Stimulated activated CD4-positive, alpha-beta T cell treated with anti-CD3 and anti-CD28 coated beads, Interleukin-15, amount 100 ng/mL, for 48 hours (primary cell): ENCODE data around the gene VGLL1.

Source experiments
- DNase-seq, 2 donors: peaks; one replicate each; pipeline ENCODE4 v3.0.0-alpha.2; 2020; ENCODE audit warnings: low read depth in 2 of 2

The VGLL1 gene

GRCh38 chrX:136531951-136532350, at the start of gene VGLL1:
VGLL1 (plus strand) TSS chrX:136532215; CDS start chrX:136536021, 3,806 bp downstream.
- DNase-seq, result no peak

- DNase-seq, result no peak
Observed at GRCh38 chrX:136487647-136488046, 44.4 kb upstream of the VGLL1 start, which contains the start of gene BRS3. BRS3 (plus strand) TSS chrX:136487947; CDS start chrX:136488115, 168 bp downstream.

DNA sequence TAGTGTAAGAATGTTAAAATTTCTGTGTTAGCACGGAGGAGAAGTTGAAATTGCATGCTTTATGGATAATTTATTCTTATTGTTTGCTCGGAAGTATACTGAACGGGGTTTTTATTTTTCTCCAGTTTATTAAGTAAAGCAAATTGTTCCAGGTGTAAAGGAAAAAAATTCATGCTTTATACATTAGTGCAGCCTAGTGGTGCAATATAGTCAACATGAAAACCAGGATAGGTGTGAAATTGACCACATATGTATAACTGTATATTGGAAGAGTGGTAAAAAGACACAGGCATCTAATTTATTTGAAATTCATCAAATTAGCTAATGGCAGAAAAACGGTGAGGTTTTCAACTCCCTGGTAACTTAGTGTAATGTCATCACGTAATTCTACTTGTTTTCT, 43.3 kb upstream of the VGLL1 start:
- no peak for DNase-seq

DNA sequence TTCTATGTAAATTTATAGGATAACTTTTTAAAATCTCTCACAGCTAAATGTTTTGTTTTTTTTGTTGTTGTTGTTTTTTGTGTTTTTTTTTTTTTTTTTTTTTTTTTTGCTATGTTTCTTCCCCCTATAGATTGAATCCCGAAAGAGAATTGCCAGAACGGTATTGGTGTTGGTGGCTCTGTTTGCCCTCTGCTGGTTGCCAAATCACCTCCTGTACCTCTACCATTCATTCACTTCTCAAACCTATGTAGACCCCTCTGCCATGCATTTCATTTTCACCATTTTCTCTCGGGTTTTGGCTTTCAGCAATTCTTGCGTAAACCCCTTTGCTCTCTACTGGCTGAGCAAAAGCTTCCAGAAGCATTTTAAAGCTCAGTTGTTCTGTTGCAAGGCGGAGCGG, 40.2 kb upstream of the VGLL1 start:
- no peak for DNase-seq

DNA sequence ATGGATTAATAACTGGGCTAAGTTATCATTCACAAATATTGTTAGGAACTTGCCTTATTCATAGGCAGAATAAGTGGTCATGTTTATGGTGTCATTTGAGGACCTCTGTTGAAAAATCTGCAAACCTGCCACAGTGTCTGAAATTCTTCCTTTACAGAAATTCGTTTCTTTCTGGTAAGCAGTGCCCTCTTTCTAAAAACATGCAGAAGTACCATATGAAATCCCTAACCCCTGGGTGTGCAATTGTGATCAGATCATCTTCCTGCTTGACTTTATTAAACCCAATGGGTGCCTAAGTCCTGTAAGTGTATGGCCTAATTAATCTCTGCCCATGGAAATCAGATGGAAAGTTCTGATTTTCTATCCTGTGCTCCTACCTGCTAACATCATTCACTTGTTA, 39.0 kb upstream of the VGLL1 start:
- DNase-seq, result no peak

GRCh38 chrX:136495043-136495442, 37.0 kb upstream of the VGLL1 start:
- DNase-seq, result no peak

DNA sequence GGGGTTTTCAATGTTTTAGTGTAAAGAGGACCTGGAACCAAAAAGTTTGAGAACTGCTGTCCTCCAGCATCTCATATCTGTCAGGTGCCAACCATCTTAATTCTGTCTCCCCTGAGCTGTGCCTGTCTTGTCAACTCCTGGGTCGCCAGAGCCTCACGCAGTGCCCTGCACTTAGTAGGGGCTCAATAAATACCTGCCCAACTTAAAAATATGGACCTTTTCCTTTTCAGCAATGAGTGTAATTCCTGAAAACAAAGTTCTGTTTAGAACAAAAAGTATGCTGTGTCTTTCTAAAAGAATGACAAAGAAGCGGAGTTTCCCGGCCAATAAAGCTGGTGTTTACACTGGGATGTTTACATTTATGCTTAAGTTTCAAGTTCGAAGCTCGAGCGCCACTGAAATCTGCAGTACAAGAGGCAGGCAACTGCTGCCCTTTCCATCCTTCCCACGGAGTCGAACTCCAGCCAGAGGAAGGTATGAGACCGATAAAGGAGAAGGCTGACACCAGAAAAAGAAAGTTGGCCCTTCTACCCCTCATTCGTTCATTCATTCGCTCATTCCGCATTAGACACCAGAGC, 35.7 kb upstream of the VGLL1 start:
- DNase-seq, result no peak

- peak; percentile 76 to 80 for DNase-seq
Observed at GRCh38 chrX:136496764-136497555, 35.1 kb upstream of the VGLL1 start.

- DNase-seq, result no peak
Observed at GRCh38 chrX:136497556-136498052, 34.4 kb upstream of the VGLL1 start, which contains the start of gene HTATSF1. HTATSF1 (plus strand) TSS chrX:136497592; CDS start chrX:136497685, 93 bp downstream.

- no peak for DNase-seq
Observed at GRCh38 chrX:136519069-136519468, 12.9 kb upstream of the VGLL1 start.

DNA sequence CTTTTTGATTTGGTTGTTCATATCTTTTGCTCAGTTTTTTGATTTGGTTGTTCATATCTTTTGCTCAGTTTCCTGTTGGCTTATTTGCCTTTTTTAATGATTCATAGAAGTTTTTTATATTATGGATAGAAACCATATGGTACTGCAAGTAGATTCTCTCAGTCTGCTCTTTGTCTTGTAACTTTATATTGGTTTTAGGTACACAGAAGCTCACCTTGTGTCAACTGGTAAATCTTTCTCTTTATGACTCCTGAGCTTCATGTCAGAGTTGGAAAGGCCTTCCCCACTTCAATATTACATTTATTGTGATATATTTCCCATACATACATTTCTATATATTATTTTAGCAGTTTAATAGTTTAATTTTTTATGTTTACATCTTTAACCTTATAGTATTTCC, 8.2 kb upstream of the VGLL1 start:
- no peak for DNase-seq

DNA sequence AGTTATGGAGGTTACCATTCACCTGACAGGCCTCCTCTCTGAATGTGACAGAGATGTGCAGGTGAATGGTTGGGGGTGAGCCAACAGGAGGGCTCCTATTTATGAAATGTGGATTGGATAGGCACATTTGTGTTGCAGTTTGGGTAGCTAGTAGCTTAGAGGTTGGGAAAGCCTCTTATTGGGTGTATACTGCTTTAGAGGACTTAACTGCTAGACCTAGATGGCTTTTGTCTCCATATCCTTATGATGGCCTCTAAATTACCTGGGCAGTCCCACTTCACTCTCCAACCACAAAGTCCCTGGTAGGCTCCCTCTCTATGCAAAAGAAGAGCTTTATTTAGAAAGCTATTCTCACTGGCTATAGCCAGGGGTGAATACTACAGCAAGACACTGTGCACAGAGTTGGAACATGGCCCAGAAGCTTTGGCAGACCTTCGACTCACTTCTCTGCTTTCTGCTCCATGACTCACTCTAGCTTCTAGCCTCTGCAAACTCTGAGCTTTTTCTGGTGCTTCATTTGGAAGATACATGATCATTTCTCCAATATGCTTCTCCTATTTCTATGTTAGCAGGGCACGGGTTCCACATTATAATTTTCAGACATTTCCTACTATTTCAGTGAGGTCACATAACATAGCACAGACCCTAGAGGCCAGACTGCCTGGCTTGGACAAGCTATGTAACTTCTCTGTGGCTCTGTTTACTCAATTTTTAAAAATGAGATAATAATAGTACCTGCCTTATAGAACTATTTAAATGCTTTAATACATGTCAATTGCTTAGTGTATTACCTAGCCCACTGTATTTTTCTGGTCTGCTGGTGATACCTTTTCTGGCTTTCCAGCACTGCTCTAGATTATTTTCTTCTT, 6.0 kb upstream of the VGLL1 start:
- peak in 1 of 2 donors; percentile 1 for DNase-seq

- no peak for DNase-seq
Observed at GRCh38 chrX:136528645-136529315, 3.2 kb upstream of the VGLL1 start.

DNA sequence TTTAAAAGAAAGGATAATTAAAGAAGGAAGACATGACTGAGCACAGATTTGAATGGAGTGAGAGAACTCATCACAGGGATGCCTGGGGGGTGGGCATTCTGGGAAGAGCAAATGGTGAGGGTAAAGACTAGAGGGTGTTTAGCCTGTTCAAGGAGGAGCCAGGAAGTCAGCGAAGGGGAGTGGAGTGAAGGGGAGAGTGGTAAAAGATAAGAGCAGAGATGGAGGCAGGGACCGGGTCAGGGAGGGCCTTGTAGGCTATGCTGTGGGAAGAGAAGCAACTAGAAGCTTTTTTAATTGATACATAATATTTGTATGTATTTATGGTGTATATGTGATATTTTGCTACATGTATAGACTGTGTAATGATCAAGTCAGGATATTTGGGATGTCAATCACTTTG, 2.2 kb upstream of the VGLL1 start:
- DNase-seq, result no peak

GRCh38 chrX:136534131-136534530, 2.1 kb downstream of the VGLL1 start:
- DNase-seq, result no peak

GRCh38 chrX:136538811-136539210, 6.8 kb downstream of the VGLL1 start:
- no peak for DNase-seq

- DNase-seq, result no peak
Observed at GRCh38 chrX:136540226-136540625, 8.2 kb downstream of the VGLL1 start.

- DNase-seq, result no peak
Observed at GRCh38 chrX:136541294-136541693, 9.3 kb downstream of the VGLL1 start.

DNA sequence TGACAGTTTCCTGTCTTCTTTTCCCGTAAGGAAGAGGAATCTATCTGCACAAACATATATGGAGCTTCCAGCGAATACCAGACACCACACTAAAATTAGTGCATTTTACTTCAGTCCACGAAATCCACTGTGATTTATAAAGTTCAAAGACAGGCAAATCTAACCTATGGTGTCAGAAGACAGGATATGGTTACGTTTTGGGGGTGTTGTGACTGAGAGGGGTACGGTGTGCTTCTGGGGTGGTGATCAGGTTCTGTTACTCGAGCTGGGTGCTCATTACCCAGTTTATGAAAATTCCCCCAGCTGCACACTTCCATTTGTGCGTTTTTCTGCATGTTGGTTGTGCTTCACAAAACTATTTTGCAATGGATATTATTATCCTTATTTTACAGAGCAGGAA, 10.3 kb downstream of the VGLL1 start:
- DNase-seq, result no peak

- no peak for DNase-seq
Observed at GRCh38 chrX:136546371-136546781, 14.4 kb downstream of the VGLL1 start.

GRCh38 chrX:136549226-136549625, 17.2 kb downstream of the VGLL1 start:
- DNase-seq, result no peak

- DNase-seq, result no peak
Observed at GRCh38 chrX:136551410-136551809, 19.4 kb downstream of the VGLL1 start.
